Stomach (tissue), 9 donors: ENCODE measurements around the gene LBR. TPM values are rescaled to one million over a fixed set of nuclear protein-coding genes. Genes with fewer than 3 reads are reported as not detected.
A peak's percentile ranks its signal among the peaks of the same experiment; 100 is the strongest.

Source experiments
- DNase-seq, 2 donors: peaks; one replicate each; pipeline versions ENCODE4 v3.0.0 to v3.0.0-alpha.2; 2013 to 2019
- H3K27ac ChIP-seq, 5 donors: fragments of 200-600 bp in 4 of 5; sonication (generic) in 4 of 5; one replicate each; pipeline ENCODE4 v1.5.1; 2013 to 2019; ENCODE audit warnings: mild to moderate bottlenecking in 1 of 5, moderate library complexity in 1 of 5
- H3K27me3 ChIP-seq, 3 donors: fragments of 200-600 bp; sonication (generic); one replicate each; pipeline ENCODE4 v1.5.1; 2017 to 2019; ENCODE audit warnings: mixed run types in 1 of 3
- H3K36me3 ChIP-seq, 4 donors: fragments of 200-600 bp; sonication (generic); 1 replicate in 3 of 4; 2 replicates in 1 of 4; pipeline ENCODE4 v1.5.1; 2016 to 2019
- H3K4me1 ChIP-seq, 4 donors: fragments of 200-600 bp; sonication (generic); one replicate each; pipeline ENCODE4 v1.5.1; 2016 to 2019
- H3K4me3 ChIP-seq, 4 donors: fragments of 200-600 bp; sonication (generic) in 3 of 4; one replicate each; pipeline ENCODE4 v1.5.1; 2016 to 2019; ENCODE audit warnings: mild to moderate bottlenecking in 1 of 4
- H3K9me3 ChIP-seq, 4 donors: fragments of 200-600 bp; sonication (generic); one replicate each; pipeline ENCODE4 v1.5.1; 2016 to 2019
- EP300 ChIP-seq: sonication (generic); formaldehyde crosslinking; IDR thresholded peaks from one replicate; pipeline ENCODE4 v1.6.1; 2017; ENCODE audit warnings: antibody characterized with exemption
- POLR2A ChIP-seq, 4 donors: fragments of 450-650 bp; IDR thresholded peaks; one replicate each; pipeline ENCODE4 v1.6.1; 2016; ENCODE audit warnings: antibody characterized with exemption in 4 of 4, control low read depth in 2 of 4, mild to moderate bottlenecking in 1 of 4, moderate library complexity in 1 of 4
- POLR2AphosphoS5 ChIP-seq, 3 donors: sonication (generic); formaldehyde crosslinking; IDR thresholded peaks; one replicate each; pipeline ENCODE4 v1.6.1; 2016; ENCODE audit warnings: antibody characterized with exemption in 3 of 3
- WGBS, 5 donors: extraction: QIAGEN DNeasy Blood & Tissue Kit in 3 of 5; methylation state at CpG; one replicate each; pipeline versions ENCODE4 v1.1.5 to v1.1.7; 2013 to 2018; 5-methylcytosine and 5-hydroxymethylcytosine counted together
- intact Hi-C: fragments of 100-400 bp; cut with DNase I; formaldehyde crosslinking; loops from one replicate; pipeline ENCODE4 v1.15.1; 2023; ENCODE audit warnings: low total_unique reads
- polyA plus RNA-seq, 3 donors: library from polyadenylated mRNA; stranded (reverse); fragments of 200-250 nt; gene quantifications; one replicate each; pipeline ENCODE4 v1.2.3, GENCODE V29; 2013
- total RNA-seq, 5 donors: library from RNA; depleted of rRNA; stranded (reverse); fragments of >200 nt; gene quantifications; one replicate each; pipeline versions ENCODE4 v1.1.0 to v1.2.3, GENCODE V29; 2014 to 2016
- TF ChIP-seq, protein P1 (sequence below), 7 experiments: fragments of 450-650 bp in 4 of 7; fragments of 200-600 bp in 3 of 7; sonication (generic) in 3 of 7; IDR thresholded peaks; one replicate each; pipeline ENCODE4 v1.5.1; 2016 to 2019; ENCODE audit warnings: antibody characterized with exemption in 7 of 7, control low read depth in 2 of 7, mild to moderate bottlenecking in 1 of 7
- donor health status: healthy with polysubstance abuse.
- donor health status: Bipolar disorder and iron deficiency.
- donor health status: healthy.

The LBR gene
- total and polyA plus RNA-seq, 8 donors, result 6.9 to 159 (median 54.3) TPM

GRCh38 chr1:225450491-225451191 lies 22.8 kb upstream of the LBR start:
- intact Hi-C loops, result no loop called here
- TF ChIP-seq EP300 (no peak), POLR2AphosphoS5 (IDR thresholded peaks at IDR 0.05) (no peak), POLR2A (IDR thresholded peaks at IDR 0.05) (no peak)
- TF ChIP-seq, protein P1, sequence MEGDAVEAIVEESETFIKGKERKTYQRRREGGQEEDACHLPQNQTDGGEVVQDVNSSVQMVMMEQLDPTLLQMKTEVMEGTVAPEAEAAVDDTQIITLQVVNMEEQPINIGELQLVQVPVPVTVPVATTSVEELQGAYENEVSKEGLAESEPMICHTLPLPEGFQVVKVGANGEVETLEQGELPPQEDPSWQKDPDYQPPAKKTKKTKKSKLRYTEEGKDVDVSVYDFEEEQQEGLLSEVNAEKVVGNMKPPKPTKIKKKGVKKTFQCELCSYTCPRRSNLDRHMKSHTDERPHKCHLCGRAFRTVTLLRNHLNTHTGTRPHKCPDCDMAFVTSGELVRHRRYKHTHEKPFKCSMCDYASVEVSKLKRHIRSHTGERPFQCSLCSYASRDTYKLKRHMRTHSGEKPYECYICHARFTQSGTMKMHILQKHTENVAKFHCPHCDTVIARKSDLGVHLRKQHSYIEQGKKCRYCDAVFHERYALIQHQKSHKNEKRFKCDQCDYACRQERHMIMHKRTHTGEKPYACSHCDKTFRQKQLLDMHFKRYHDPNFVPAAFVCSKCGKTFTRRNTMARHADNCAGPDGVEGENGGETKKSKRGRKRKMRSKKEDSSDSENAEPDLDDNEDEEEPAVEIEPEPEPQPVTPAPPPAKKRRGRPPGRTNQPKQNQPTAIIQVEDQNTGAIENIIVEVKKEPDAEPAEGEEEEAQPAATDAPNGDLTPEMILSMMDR (IDR thresholded peaks at IDR 0.05), result no peak
- 48 to 57% (median 51%) methylated on average over 12 of the region's 12 CpGs for WGBS, 5 donors
- Histone ChIP-seq H3K27ac (peak overlapping the region in 4 of 5 donors; percentile 14 to 84 (median 53)), H3K36me3 (no peaks in the 10 kb centered on the region), H3K9me3 (no peaks in the 10 kb centered on the region), H3K27me3 (no peaks in the 10 kb centered on the region), H3K4me1 (peaks cover 34 to 78% (median 51%) of the 10 kb centered on the region in 4 donors), H3K4me3 (no peak overlapping the region)
- no peak for DNase-seq

- H3K4me3 ChIP-seq, result no peak overlapping the region
- H3K9me3 ChIP-seq, result no peaks in the 10 kb centered on the region
- no peak for DNase-seq
- intact Hi-C loops, result no loop called here
- TF ChIP-seq EP300 (no peak), POLR2A (IDR thresholded peaks at IDR 0.05) (no peak), POLR2AphosphoS5 (IDR thresholded peaks at IDR 0.05) (no peak)
- TF ChIP-seq, protein P1 (IDR thresholded peaks at IDR 0.05), result no peak
- no peaks in the 10 kb centered on the region for H3K27me3 ChIP-seq
- peaks cover 40 to 77% (median 57%) of the 10 kb centered on the region in 4 donors for H3K4me1 ChIP-seq
- WGBS, 5 donors, result 76 to 90% (median 88%) methylated on average over 5 of the region's 5 CpGs
- peak overlapping the region in 4 of 5 donors; percentile 84 to 90 (median 86) for H3K27ac ChIP-seq
- no peaks in the 10 kb centered on the region for H3K36me3 ChIP-seq
Observed at GRCh38 chr1:225449774-225450173, 21.9 kb upstream of the LBR start.

DNA sequence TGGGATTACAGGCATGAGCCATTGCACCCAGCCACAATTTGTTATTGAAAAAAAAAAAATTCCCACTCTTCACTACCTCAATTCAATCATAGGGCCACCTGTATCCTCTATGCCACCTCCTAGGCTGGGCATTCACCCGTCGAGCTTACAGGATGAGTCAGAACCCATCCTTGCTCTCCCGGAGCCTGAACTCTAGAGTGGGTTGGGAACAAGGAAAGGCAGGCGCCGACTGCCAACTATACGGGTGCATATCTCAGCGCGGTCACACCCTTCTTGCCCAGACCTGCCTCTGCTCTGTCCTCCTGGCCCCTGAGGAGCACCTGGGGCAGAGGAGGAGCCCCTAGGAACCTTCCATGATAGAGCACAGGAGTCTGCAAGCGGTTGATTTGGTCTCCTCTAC lies 21.4 kb upstream of the LBR start:
- Histone ChIP-seq H3K9me3 (no peaks in the 10 kb centered on the region), H3K36me3 (no peaks in the 10 kb centered on the region), H3K27ac (peak overlapping the region in 4 of 5 donors; percentile 84 to 90 (median 86)), H3K4me1 (peaks cover 39 to 77% (median 58%) of the 10 kb centered on the region in 4 donors), H3K4me3 (no peak overlapping the region), H3K27me3 (no peaks in the 10 kb centered on the region)
- WGBS, 5 donors, result 41 to 55% (median 50%) methylated on average over 9 of the region's 9 CpGs
- intact Hi-C loops, result no loop called here
- peak in 1 of 2 donors; percentile 58 for DNase-seq
- TF ChIP-seq EP300, result no peak
- peak in 1 of 3 donors; percentile 32 for TF ChIP-seq POLR2AphosphoS5 (IDR thresholded peaks at IDR 0.05)

DNA sequence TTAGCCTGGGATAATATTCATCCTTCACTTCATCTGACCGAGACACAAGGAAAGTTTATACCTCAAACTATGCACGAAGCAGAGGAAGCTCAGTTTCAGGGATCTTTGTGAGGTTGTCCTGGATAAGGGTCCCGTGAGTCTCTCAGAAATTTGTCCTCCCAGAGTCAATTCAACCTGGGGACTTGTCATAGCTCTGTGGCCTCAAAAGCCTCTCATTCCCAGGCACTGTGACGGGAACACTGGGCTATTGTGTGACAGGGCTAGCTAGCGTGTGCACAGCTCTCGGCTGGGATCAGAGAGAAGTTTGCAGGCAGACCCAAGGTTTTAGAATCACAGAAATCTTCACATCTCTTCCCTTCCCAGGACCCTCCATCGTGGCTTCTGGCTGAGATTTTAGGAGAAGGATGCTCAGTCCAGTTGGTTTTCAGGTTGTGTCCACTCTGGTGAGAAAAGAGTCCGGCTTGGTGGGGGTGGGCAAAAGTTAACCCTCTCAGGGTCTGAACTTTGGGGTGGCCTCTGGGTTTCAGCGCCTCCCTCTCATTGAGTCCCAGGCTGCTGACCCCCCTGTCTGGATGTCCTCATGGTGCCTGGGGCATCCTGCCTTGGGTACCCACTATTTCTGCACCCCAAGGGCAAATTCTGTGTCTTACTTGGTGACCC lies 20.4 kb upstream of the LBR start:
- Histone ChIP-seq H3K27me3 (no peaks in the 10 kb centered on the region), H3K4me1 (peaks cover 38 to 77% (median 56%) of the 10 kb centered on the region in 4 donors), H3K4me3 (no peak overlapping the region), H3K27ac (peak overlapping the region in 4 of 5 donors; percentile 84 to 90 (median 86)), H3K36me3 (no peaks in the 10 kb centered on the region), H3K9me3 (no peaks in the 10 kb centered on the region)
- 58 to 82% (median 69%) methylated on average over 9 of the region's 9 CpGs for WGBS, 5 donors
- intact Hi-C loops, result no loop called here
- TF ChIP-seq, protein P1 (IDR thresholded peaks at IDR 0.05), result no peak
- no peak for TF ChIP-seq EP300
- no peak for TF ChIP-seq POLR2A (IDR thresholded peaks at IDR 0.05)
- no peak for TF ChIP-seq POLR2AphosphoS5 (IDR thresholded peaks at IDR 0.05)
- DNase-seq, result no peak
